GM18861 (cell line): Measurements from ENCODE around the gene UHRF2.
"Not testable (repeated sequence)": the region's sequence is repeated elsewhere in the genome, so short reads cannot be mapped to it uniquely, and the experiment has no call there.

Source experiments
- ATAC-seq: cut with Tn5 transposase; IDR thresholded peaks from one replicate; pipeline ENCODE4 v1.9.1; 2021; ENCODE audit not compliant: unreplicated experiment

UHRF2 gene

DNA sequence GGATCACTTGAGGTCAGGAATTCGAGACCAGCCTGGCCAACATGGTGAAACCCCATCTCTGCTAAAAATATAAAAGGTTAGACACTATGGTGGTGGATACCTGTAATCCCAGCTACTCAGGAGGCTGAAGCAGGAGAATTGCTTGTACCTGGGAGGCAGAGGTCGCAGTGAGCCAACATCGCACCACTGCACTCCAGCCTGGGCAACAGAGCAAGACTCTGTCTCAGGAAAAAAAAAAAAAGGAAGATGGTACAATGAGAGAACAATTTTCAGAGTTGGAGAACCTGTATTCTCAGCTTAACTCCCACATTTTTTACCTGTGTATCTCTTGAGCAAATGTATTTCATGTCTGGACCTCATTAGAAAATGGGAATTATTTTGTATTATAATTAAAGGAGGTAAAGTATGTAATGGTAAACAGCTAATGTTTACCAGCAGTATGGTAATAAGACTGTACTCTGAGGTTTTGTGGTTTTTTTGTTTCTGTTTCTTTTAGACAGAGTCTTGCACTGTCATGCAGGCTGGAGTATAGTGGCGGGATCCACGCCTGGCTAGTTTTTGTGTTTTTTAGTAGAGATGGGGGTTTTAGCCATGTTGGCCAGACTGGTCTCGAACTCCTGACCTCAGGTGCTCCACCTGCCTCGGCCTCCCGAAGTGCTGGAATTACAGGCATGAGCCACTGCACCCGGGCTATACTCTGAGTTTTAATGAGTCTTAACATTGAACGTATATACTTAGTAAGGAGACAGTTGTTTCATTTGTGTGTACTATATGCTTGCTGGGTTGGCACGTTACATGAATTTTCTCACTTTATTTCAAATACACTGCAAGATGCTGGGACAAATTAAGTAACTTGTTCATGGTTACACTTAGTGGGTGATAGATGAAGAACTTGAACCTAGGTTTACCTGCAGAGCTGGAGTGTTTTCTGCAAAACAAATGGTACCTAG lies 16.2 kb downstream of the UHRF2 start:
- peak; percentile 91 for ATAC-seq

DNA sequence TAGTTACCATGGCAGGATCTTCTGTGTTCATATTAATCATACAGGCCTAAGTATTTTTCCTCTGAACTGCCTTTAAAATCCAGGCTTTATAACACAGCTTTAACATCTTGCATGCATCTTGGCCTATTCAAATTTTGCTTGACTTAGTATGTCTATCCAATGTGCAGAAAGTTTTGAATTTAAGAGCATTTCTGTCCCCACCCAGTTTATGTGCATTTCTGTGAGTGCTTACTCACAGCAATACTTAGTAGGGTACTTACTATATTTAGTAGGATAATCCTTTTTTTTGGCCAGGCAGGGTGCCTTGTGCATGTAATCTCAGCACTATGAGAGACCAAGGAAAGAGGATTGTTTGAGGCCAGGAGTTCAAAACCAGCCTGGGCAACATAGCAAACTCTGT lies 18.0 kb downstream of the UHRF2 start:
- no peak for ATAC-seq

DNA sequence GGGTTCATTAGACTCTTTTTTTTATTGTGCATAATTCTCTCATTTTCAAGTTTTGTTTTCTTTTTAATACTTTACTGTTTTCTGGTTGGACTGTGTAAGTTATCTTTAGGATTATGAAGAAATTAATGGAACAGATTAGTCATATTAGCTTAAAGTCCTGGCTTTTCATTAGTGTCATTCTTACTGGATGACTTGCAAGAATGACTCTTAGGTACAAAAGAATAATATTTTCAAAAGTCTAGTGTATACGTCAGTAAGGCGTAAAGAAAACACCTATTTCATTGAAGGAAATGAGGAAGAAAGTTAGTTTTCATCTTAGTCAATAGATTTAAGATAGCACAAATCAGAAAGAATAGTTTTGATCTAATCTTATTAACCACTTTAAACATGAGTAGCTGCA lies 20.4 kb downstream of the UHRF2 start:
- ATAC-seq, result no peak

GRCh38 chr9:6439051-6439703 lies 26.2 kb downstream of the UHRF2 start:
- no peak for ATAC-seq

DNA sequence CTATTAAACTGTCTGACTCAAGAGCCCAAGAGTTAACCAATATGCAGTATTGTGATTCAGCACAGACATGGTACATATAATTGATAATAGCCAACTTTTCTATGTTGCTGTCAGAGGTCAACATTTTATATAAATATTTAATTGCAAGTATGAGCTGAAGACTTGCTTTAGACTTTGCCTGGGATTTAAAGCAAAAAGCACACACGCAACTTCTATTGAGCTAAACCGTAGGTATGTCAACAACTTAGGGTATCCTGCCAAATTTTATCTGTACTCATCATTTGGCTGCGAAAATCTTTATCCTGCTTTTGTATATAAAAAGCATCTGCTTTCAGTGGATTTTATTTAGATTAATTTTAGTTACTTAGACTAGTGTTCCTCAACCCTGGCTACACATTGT lies 27.4 kb downstream of the UHRF2 start:
- no peak for ATAC-seq

DNA sequence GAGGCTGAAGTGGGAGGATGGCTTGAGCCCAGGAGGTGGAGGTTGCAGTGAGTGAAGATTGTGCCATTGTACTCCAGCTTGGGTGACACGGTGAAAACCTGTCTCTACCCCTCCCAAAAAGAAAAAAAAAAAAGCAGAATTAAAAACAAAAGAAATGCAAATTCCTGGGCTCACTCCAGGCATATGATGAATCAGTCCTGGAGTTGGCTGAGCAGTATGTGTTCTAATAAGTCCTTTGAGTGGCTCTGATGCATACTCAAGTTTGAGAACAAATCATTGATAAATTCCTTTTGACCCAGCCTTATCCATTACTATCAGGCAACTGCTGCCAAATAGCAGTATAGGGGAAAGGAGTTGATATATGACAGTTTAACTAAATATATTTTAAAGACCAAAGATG lies 28.3 kb downstream of the UHRF2 start:
- no peak for ATAC-seq

DNA sequence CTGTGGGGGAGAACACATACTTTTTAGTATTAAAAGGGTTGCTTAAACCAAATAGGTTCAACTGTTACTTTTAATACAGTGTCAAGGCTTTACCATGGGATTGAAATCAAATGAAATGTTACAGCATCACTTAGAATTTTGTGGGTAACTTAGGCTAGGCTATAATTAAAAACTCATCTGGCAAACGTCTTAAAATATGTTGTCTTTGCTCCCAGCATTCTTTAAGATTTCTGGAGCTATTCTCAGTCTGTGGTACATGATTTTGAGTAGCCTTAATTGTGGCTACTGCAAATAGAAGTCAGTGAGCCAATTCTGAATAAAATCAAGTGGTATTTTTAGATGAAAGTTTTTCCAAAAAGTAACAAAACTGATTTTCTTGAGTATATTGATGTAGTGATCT lies 30.7 kb downstream of the UHRF2 start:
- ATAC-seq, result no peak

DNA sequence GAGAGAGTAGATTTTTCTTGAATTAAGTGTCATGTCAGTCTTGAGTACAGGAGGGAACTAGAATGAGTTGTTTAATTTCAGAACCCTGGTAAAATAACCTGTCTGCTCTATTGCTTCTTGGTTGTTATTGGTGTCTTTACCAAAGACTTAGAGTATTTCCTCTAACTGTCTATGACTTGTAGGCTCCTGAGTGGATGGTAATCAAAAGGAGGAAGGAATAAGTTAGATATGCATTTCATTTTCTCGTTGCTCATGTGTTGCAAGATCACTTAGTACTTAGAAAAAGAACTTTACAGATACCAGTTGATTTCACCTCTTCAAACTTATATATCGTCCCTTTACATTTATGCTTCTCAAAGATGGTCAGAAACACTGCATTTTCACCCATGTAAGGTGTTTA lies 31.1 kb downstream of the UHRF2 start:
- ATAC-seq, result no peak

DNA sequence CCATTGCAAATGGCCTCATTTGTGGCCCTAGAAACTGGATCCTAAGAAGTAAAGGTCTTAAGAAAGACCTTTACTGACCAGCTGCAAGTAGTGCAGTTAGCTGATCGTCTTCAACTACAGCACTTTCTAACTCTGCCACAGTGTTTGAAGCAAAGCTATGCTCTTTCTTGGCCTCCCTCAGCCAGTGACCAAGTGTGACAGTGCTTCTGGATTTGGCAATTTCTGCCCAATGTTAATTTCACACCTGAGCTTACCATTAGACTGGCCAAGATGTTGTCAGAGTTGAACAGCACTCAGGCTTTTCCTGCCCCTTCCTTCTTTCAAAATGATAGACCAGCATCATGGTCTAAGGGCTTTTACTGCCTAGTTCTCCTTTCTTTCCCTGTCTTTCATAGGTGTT lies 36.1 kb downstream of the UHRF2 start:
- ATAC-seq, result no peak

DNA sequence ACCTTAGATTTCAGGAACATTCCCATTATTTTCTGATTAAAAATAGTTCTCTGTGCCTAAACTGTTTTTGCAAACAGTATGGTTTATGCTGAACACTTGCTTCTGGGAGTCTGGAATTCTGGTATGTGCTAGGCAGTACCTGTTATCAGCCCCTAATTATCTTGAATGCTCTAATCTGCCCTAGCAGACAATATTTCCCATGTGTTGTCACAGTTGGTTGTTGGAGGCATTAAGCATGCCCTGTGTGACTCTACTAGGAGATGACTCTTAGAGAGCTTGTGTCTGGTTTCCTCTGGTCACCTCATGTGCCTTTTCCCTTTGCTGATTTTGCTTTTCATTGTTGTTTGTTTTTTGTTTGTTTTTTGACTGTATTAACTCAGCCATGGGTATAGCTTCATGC lies 36.6 kb downstream of the UHRF2 start:
- no peak for ATAC-seq

GRCh38 chr9:6450641-6451375 lies 37.8 kb downstream of the UHRF2 start:
- no peak for ATAC-seq

DNA sequence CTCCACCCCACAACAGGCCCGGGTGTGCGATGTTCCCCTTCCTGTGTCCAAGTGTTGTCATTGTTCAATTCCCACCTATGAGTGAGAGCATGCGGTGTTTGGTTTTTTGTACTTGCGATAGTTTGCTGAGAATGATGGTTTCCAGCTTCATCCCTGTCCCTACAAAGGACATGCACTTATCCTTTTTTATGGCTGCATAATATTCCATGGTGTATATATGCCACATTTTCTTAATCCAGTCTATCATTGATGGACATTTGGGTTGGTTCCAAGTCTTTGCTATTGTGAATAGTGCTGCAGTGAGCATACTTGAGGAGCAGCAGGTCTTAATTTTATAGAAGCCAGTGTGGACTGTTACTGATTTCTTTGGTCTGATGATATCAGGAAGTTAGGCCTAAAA lies 42.3 kb downstream of the UHRF2 start:
- not testable (repeated sequence) for ATAC-seq

GRCh38 chr9:6458704-6459103 lies 45.7 kb downstream of the UHRF2 start:
- not testable (repeated sequence) for ATAC-seq

DNA sequence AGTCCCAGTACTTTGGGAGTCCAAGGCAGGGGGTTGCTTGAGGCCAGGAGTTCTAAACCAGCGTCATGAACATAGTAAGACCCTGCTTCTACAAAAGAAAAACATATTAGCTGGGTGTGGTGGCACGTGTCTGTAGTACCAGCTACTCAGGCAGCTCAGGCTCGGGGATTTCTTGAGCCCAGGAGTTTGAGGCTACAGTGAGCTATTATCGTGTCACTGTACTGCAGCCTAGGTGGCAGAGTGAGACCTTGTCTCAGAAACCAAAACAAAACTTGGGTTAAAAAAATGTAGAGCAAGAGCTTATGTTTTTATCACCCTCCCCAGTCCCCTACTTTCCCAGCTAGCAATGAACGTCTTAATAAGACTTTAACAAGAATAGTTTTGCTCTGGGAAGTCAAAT lies 46.7 kb downstream of the UHRF2 start:
- peak; percentile 27 for ATAC-seq

DNA sequence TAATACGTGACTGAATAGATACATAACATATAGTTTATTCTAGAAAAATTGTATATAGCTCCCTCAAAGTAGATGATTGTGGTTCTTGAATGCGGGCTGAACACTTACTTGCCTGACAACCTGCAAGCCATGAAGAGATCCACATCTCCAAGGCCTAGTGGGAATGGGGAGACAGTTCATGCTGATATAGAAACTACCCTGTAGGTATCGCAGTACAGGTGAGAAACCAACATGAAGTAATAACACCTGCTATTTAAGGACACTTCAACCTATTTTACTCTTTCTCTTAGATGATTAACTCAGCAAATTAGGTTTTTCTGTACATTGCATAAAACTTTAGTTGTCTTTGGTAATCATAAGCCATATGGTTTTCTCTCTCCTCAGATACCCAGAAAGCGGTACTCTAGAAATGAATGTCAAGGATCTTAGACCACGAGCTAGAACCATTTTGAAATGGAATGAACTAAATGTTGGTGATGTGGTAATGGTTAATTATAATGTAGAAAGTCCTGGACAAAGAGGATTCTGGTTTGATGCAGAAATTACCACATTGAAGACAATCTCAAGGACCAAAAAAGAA lies 47.3 kb downstream of the UHRF2 start:
- peak; percentile 49 for ATAC-seq

DNA sequence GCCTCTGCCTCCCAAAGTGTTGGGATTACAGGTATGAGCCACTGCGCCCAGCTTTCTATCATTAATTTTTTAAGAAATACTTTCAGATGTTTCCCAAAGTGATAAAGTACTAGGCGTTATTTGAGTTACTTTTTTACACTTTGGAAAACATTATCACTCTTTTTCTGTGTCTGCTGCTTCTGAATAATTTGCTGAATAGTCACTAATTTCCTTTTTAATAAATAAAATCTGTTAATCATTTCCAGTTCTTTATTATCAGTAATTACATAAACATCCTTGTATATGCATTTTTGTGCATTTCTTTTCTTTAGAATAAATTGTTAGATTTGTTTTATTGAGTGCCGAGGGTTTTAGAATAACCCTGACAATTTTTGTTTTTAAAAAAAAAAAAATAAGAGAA lies 48.6 kb downstream of the UHRF2 start:
- no peak for ATAC-seq

DNA sequence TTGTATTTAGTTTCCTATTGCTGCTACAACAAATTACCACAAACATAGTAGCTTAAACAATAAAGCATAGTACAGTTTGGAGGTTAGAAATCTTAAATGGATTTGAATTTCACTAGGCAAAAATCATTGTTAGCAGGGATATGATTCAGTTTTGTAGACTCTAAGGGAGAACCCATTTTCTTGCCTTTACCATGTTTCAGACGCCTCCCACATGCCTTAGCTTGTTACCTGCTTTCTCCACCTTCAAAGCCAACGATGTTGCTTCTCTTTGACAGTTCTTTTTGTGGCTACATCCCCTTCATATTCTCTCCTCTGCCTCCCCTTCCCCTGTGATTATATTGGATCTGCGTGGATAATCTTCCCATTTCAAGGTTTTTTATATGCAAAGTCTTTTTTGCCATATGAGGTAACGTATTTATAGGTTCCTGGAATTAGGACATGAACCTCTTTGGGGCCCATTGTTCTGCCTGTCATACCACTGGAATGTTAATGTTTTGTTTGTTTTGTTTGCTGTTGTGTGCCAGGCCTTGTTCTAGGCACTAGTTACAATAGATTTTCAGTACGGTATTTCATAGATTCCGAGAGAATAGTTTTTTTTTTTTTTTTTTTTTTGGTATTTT lies 54.1 kb downstream of the UHRF2 start:
- no peak for ATAC-seq

GRCh38 chr9:6471231-6471850 lies 58.3 kb downstream of the UHRF2 start:
- ATAC-seq, result no peak

DNA sequence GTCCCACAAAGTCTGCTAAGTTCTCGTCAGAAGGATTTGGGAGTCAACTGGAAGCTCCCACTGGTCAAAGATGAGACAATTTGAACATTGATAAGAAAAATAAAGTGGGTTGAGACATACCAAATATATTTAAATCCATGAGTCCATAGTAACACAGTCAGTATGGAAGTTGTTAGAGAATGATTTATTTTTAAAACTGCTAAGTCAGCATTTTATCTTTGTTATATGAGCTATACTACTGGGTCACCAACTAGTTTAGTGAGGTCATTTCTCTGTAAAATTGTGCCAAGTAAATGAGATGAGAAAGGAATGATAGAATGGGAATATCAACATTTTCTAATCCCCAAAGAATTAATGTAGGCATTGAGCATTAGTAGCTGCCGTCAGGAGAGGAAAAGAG lies 60.2 kb downstream of the UHRF2 start:
- ATAC-seq, result no peak

DNA sequence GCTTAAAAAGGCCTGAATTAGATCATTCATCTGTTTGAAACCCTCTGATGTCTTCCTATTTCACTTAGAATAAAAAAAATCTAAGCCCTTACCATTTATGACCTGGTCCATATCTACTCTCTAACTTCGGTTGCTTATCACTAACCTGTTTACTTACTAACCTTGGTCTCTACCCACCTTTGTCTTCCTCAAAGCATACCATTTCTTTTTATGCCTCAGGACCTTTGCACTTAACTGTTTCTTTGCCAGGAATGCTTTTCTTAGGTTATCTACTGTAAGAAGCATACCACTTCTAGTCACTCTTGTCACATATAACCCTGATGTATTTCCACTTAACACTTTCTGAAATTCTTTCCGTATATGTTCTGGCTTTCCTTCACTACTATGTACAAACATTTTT lies 67.0 kb downstream of the UHRF2 start:
- no peak for ATAC-seq

GRCh38 chr9:6484210-6484609 lies 71.2 kb downstream of the UHRF2 start:
- no peak for ATAC-seq
